ENCODE measurements around the gene ELAVL2.

The ELAVL2 gene

DNA sequence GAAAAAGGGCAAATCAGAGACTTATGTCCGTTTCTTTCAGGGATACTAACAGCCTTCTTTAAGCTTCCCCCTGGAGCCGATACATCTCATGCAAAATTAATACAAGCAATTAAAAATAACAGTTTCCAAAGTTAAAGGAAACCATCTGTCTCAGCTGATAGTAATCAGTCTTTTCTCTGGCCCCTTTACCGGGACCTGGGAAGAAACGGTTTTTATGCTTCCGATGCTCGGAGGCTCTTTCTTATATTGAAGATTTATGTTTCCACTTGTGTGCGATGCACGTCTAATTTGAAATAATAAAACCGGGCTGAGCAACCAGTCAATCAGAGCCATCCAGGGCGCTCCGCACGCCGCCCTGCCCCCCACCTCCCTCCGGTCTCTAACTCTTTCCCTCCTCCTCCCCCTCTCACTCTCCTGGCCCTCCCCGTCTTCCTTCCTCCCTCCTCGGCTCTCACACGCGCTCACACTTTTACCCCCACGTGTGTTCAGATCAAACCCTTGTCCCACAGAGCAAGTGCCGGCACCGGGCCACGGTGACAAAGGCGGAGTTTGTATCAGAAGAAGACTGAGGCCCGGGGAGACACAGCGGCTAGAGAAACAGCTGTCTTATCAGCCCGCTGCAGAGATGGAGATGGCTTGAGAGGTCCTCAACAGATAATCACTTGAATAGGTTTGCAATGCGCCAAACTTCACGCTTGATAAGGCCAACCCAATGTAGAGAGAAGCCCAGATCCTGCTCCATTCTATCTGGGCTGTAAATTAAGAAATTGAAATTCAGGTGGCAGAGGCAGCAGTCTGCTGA, 5.1 kb upstream of the ELAVL2 start:
- Histone ChIP-seq H3K36me3 (ENCODE audit: control insufficient read depth, insufficient read depth, low read length) (no peaks in the 10 kb centered on the region), H3K27ac (ENCODE audit: low read length) (no peak overlapping the region), H3K27me3 (ENCODE audit: control insufficient read depth, insufficient read depth, low read length) (peaks cover 13% of the 10 kb centered on the region), H3K4me1 (ENCODE audit: control insufficient read depth, insufficient read depth, low read length) (no peaks in the 10 kb centered on the region), H3K9me3 (ENCODE audit: control insufficient read depth, insufficient read depth, low read length) (no peaks in the 10 kb centered on the region), H3K4me3 (ENCODE audit: low read length) (peak overlapping the region; percentile 47; the same call in 1 of the 2 replicates)
- no peak for DNase-seq (ENCODE audit: low read depth, low spot score)
- no CpG with 5 or more reads among the region's 28 CpGs for WGBS (ENCODE audit: insufficient coverage, insufficient read length)

DNA sequence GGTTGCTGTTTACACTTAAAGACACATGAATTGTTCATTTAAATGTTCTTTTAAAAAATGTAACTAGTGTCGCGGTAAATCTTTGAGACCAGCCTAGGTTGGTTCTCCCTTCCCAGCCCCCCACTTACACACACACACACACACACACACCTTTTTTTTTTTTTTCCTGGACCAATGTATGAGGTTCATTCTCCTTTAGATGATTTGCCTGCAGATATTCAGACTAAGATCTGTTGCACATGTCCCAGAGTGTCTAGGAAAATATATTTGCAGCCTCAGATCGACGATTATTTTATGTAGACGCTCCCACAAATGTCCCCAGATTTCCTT, 4.4 kb upstream of the ELAVL2 start:
- Histone ChIP-seq H3K27ac (ENCODE audit: low read length) (no peak overlapping the region), H3K4me1 (ENCODE audit: control insufficient read depth, insufficient read depth, low read length) (no peaks in the 10 kb centered on the region), H3K36me3 (ENCODE audit: control insufficient read depth, insufficient read depth, low read length) (no peaks in the 10 kb centered on the region), H3K27me3 (ENCODE audit: control insufficient read depth, insufficient read depth, low read length) (peaks cover 13% of the 10 kb centered on the region), H3K4me3 (ENCODE audit: low read length) (no peak overlapping the region; the same call in 1 of the 2 replicates), H3K9me3 (ENCODE audit: control insufficient read depth, insufficient read depth, low read length) (no peaks in the 10 kb centered on the region)
- no peak for DNase-seq (ENCODE audit: low read depth, low spot score)
- WGBS (ENCODE audit: insufficient coverage, insufficient read length): no CpG with 5 or more reads among the region's 5 CpGs

DNA sequence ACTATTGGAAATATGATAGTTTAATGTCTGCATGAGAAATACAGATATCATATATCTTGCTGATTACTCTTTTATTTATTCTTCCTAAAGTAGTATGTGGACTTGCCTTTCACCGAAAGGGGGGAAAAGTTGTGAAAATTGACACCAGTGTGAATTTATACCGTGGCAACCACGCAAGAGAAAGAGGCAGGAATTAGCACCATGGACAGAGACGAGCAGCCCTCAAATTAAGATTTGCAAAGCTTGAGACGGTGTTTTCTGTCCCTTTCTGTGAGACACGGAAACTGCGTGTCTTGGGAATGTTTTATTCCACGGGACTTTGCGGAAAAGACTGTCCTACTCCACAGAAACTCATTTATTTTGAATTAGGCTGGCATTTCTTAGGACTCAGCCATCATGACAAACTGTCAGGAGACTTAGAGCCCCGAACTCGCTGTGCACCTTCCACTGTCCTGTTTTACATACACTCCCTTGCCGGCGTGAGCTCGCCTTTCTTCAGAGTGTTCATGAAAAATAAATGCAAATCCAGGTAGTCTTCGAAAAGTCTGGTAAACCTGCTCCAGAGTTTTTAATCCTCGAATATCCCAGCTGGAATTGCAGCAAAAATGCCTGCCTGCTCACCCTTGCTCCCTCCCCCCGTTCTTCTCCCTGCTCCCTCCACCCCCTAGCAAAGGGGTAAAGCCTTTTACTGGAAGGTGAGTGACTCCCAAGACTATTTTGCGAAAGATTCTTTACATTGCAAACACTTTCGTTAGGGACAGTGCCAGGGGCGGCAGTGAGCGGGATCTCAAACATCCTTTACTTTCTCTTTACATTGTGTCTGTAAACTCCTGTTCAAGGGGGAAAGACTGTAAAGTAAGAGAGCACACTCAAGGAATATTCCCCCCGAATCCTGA, 3.8 kb upstream of the ELAVL2 start:
- H3K27ac ChIP-seq (ENCODE audit: low read length): no peak overlapping the region
- DNase-seq (ENCODE audit: low read depth, low spot score): no peak
- peaks cover 13% of the 10 kb centered on the region for H3K27me3 ChIP-seq (ENCODE audit: control insufficient read depth, insufficient read depth, low read length)
- no peaks in the 10 kb centered on the region for H3K9me3 ChIP-seq (ENCODE audit: control insufficient read depth, insufficient read depth, low read length)
- H3K4me1 ChIP-seq (ENCODE audit: control insufficient read depth, insufficient read depth, low read length): peaks cover 1% of the 10 kb centered on the region; the same call in 1 of the 2 replicates
- no peaks in the 10 kb centered on the region for H3K36me3 ChIP-seq (ENCODE audit: control insufficient read depth, insufficient read depth, low read length)
- no CpG with 5 or more reads among the region's 22 CpGs for WGBS (ENCODE audit: insufficient coverage, insufficient read length)
- H3K4me3 ChIP-seq (ENCODE audit: low read length): peak overlapping the region; percentile 23; the same call in 1 of the 2 replicates

DNA sequence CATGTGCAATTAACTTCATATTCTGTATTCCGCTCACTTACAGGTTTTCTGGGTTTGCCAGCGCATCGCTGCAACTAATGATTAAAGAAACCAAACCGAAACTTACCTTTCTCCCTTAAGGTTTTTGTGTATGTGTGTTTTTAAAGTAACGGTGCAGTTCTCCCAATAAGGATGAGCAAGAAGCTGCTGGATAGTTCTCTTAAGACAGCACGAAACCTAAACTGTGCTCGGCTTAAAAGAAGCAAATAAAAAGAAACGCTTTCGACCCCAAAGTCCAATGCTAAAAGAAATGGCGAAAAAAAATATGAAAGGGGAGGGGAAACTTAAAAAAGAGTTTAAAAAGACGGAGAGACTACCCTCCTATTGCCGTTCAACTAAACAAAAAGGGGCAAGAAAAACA, 340 bp downstream of the ELAVL2 start:
- no peak for DNase-seq (ENCODE audit: low read depth, low spot score)

DNA sequence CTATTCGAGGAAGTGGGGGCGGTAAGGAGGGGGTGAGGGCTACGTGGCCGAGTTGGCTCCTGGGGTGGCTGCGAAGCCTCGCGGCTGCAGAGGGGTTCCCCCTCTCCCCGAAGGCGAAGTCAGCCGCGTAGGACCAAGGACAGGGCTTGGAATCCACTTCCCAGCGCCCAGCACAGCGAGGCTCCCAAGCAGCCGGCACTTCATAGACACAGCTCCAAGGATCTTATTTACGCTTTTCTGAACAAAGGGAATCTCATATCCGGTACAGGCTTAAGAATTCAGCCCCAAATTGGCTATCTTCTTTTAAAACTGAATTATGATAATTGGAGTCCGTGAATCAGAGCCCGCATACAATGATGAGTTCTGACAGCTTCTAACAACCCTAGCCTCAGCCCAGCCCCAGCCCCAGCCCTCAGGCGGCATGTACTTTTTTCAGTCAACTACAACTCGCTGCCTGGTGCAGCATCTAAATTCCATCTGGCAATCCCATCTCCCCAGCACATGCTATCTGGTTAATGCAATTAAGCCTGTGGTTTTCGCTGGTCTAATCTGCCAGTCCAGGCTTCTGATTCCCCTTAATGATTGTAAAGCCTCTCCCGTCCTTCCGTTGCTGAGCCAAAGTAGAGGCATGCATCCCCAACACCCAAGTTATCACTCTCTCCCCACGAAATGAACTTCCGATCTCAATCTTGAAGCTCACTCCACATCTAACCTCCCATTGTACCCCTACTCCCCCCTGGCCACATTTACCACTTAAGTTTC, 1.0 kb downstream of the ELAVL2 start:
- Histone ChIP-seq H3K27ac (ENCODE audit: low read length) (no peak overlapping the region), H3K27me3 (ENCODE audit: control insufficient read depth, insufficient read depth, low read length) (peaks cover 15% of the 10 kb centered on the region; the same call in 1 of the 2 replicates), H3K4me3 (ENCODE audit: low read length) (peak overlapping the region; percentile 79; the same call in 1 of the 2 replicates), H3K36me3 (ENCODE audit: control insufficient read depth, insufficient read depth, low read length) (no peaks in the 10 kb centered on the region), H3K4me1 (ENCODE audit: control insufficient read depth, insufficient read depth, low read length) (peaks cover 3% of the 10 kb centered on the region), H3K9me3 (ENCODE audit: control insufficient read depth, insufficient read depth, low read length) (no peaks in the 10 kb centered on the region)
- DNase-seq (ENCODE audit: low read depth, low spot score): no peak
- WGBS (ENCODE audit: insufficient coverage, insufficient read length): no CpG with 5 or more reads among the region's 25 CpGs

More for the DNA sequence above, 340 bp downstream of the ELAVL2 start:
- H3K27ac ChIP-seq (ENCODE audit: low read length): no peak overlapping the region
- no CpG with 5 or more reads among the region's 12 CpGs for WGBS (ENCODE audit: insufficient coverage, insufficient read length)
- peak overlapping the region; percentile 79; the same call in 1 of the 2 replicates for H3K4me3 ChIP-seq (ENCODE audit: low read length)
- H3K36me3 ChIP-seq (ENCODE audit: control insufficient read depth, insufficient read depth, low read length): no peaks in the 10 kb centered on the region
- H3K4me1 ChIP-seq (ENCODE audit: control insufficient read depth, insufficient read depth, low read length): peaks cover 3% of the 10 kb centered on the region
- H3K27me3 ChIP-seq (ENCODE audit: control insufficient read depth, insufficient read depth, low read length): peaks cover 19% of the 10 kb centered on the region
- H3K9me3 ChIP-seq (ENCODE audit: control insufficient read depth, insufficient read depth, low read length): no peaks in the 10 kb centered on the region

- no CpG with 5 or more reads among the region's 36 CpGs for WGBS (ENCODE audit: insufficient coverage, insufficient read length)
Measured at GRCh38 chr9:23823986-23824829, 1.8 kb downstream of the ELAVL2 start.

GRCh38 chr9:23823269-23823668, 2.8 kb downstream of the ELAVL2 start:
- no peak for DNase-seq (ENCODE audit: low read depth, low spot score)
- H3K36me3 ChIP-seq (ENCODE audit: control insufficient read depth, insufficient read depth, low read length): no peaks in the 10 kb centered on the region
- H3K27ac ChIP-seq (ENCODE audit: low read length): no peak overlapping the region
- no peaks in the 10 kb centered on the region for H3K9me3 ChIP-seq (ENCODE audit: control insufficient read depth, insufficient read depth, low read length)
- H3K27me3 ChIP-seq (ENCODE audit: control insufficient read depth, insufficient read depth, low read length): peaks cover 12% of the 10 kb centered on the region; the same call in 1 of the 2 replicates
- H3K4me1 ChIP-seq (ENCODE audit: control insufficient read depth, insufficient read depth, low read length): peaks cover 3% of the 10 kb centered on the region
- peak overlapping the region; percentile 73; the same call in 1 of the 2 replicates for H3K4me3 ChIP-seq (ENCODE audit: low read length)
- no CpG with 5 or more reads among the region's 11 CpGs for WGBS (ENCODE audit: insufficient coverage, insufficient read length)

More at GRCh38 chr9:23823986-23824829, 1.8 kb downstream of the ELAVL2 start:
- Histone ChIP-seq H3K27ac (ENCODE audit: low read length) (no peak overlapping the region), H3K9me3 (ENCODE audit: control insufficient read depth, insufficient read depth, low read length) (no peaks in the 10 kb centered on the region), H3K27me3 (ENCODE audit: control insufficient read depth, insufficient read depth, low read length) (peaks cover 12% of the 10 kb centered on the region; the same call in 1 of the 2 replicates), H3K4me1 (ENCODE audit: control insufficient read depth, insufficient read depth, low read length) (peaks cover 3% of the 10 kb centered on the region), H3K36me3 (ENCODE audit: control insufficient read depth, insufficient read depth, low read length) (no peaks in the 10 kb centered on the region), H3K4me3 (ENCODE audit: low read length) (peak overlapping the region; percentile 60)
- no peak for DNase-seq (ENCODE audit: low read depth, low spot score)

GRCh38 chr9:23822261-23823169, 3.5 kb downstream of the ELAVL2 start:
- DNase-seq (ENCODE audit: low read depth, low spot score): no peak
- Histone ChIP-seq H3K4me3 (ENCODE audit: low read length) (peak overlapping the region; percentile 73; the same call in 1 of the 2 replicates), H3K27ac (ENCODE audit: low read length) (no peak overlapping the region), H3K4me1 (ENCODE audit: control insufficient read depth, insufficient read depth, low read length) (peaks cover 3% of the 10 kb centered on the region), H3K9me3 (ENCODE audit: control insufficient read depth, insufficient read depth, low read length) (no peaks in the 10 kb centered on the region), H3K27me3 (ENCODE audit: control insufficient read depth, insufficient read depth, low read length) (peaks cover 12% of the 10 kb centered on the region; the same call in 1 of the 2 replicates), H3K36me3 (ENCODE audit: control insufficient read depth, insufficient read depth, low read length) (no peaks in the 10 kb centered on the region)
- WGBS (ENCODE audit: insufficient coverage, insufficient read length): no CpG with 5 or more reads among the region's 46 CpGs

All from iPS DF 6.9 (cell line).